Lung (tissue), 12 donors: ENCODE measurements around the gene PRKAG1. TPM values are rescaled to one million over a fixed set of nuclear protein-coding genes. Genes with fewer than 3 reads are reported as not detected.
A peak's percentile ranks its signal among the peaks of the same experiment; 100 is the strongest.

Source experiments
- ATAC-seq: fragments of 200-7000 bp; cut with Tn5 transposase; one replicate; pipeline ENCODE4 v1.9.1; 2020; ENCODE audit warnings: moderate number of reproducible peaks; ENCODE audit not compliant: insufficient read depth, low FRiP score
- DNase-seq, 3 donors: peaks; one replicate each; pipeline ENCODE4 v3.0.0-alpha.2; 2013 to 2017
- H3K27ac ChIP-seq, 2 donors: one replicate each; pipeline ENCODE4 v1.5.1; 2013; ENCODE audit warnings: mild to moderate bottlenecking in 2 of 2, moderate library complexity in 2 of 2, control low read depth in 1 of 2, inconsistent platforms in 1 of 2, low read depth in 1 of 2, low read length in 1 of 2
- H3K27me3 ChIP-seq, 3 donors: one replicate each; pipeline ENCODE4 v1.5.1; 2013; ENCODE audit warnings: low read length in 2 of 3; ENCODE audit not compliant: control insufficient read depth in 3 of 3, insufficient read depth in 3 of 3
- H3K36me3 ChIP-seq, 4 donors: one replicate each; pipeline ENCODE4 v1.5.1; 2013; ENCODE audit warnings: low read length in 4 of 4, mild to moderate bottlenecking in 1 of 4, moderate library complexity in 1 of 4; ENCODE audit not compliant: control insufficient read depth in 4 of 4, insufficient read depth in 4 of 4
- H3K4me1 ChIP-seq, 5 donors: one replicate each; pipeline ENCODE4 v1.5.1; 2013; ENCODE audit warnings: low read length in 5 of 5, mild to moderate bottlenecking in 2 of 5, moderate library complexity in 1 of 5; ENCODE audit not compliant: control insufficient read depth in 5 of 5, insufficient read depth in 5 of 5
- H3K4me3 ChIP-seq: one replicate; pipeline ENCODE4 v1.5.1; 2013; ENCODE audit warnings: mild to moderate bottlenecking, control low read depth, moderate library complexity
- H3K9ac ChIP-seq, 2 donors: one replicate each; pipeline ENCODE4 v1.5.1; 2013; ENCODE audit warnings: low read length in 2 of 2, control low read depth in 1 of 2; ENCODE audit not compliant: insufficient read depth in 1 of 2
- H3K9me3 ChIP-seq, 4 donors: one replicate each; pipeline ENCODE4 v1.5.1; 2013; ENCODE audit warnings: low read length in 3 of 4, mild to moderate bottlenecking in 1 of 4, moderate library complexity in 1 of 4; ENCODE audit not compliant: control insufficient read depth in 4 of 4, insufficient read depth in 3 of 4
- WGBS, 2 donors: extraction: QIAGEN DNeasy Blood & Tissue Kit; methylation state at CpG; one replicate each; pipeline ENCODE4 v1.1.7; 2013; 5-methylcytosine and 5-hydroxymethylcytosine counted together
- polyA plus RNA-seq, 2 donors: library from polyadenylated mRNA; stranded (reverse); fragments of 200-250 nt; gene quantifications; one replicate each; pipeline ENCODE4 v1.2.1, GENCODE V29; 2013
- total RNA-seq, 2 donors: library from RNA; depleted of rRNA in 1 of 2; stranded (reverse); fragments of >200 nt in 1 of 2; gene quantifications; one replicate each; pipeline ENCODE4 v1.2.1, GENCODE V29; 2014 to 2021
- TF ChIP-seq, protein P1 (sequence below): IDR thresholded peaks from 2 replicates; pipeline ENCODE4 v1.5.1; 2012; ENCODE audit warnings: mild to moderate bottlenecking; ENCODE audit errors: control extremely low read depth, extremely low read depth
- donor health status: control.
- donor health status: control.
- donor health status: Bipolar disorder and iron deficiency.
- donor health status: healthy.
- donor health status: DM: yes; HTN: yes; CAD: no.

Gene PRKAG1
- total and polyA plus RNA-seq, 4 donors: 33.1 to 54.5 (median 49.6) TPM

DNA sequence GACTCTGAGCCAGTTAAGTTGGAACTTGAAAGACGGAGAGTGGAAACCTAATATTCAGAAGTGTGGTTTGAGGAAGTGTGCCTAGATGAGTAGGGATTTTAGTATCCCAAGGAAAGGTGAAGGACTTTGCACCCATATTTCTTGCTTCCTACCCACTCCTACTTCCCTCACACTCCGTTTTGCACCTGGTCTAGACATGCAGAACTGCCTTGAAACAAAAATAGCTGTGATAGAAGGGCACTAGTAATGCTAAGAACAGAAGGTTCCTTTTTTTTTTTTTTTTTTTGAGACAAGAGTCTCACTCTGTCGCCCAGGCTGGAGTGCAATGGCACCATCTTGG lies 60.6 kb downstream of the PRKAG1 start:
- peaks cover 5 to 14% (median 8%) of the 10 kb centered on the region in 5 donors for H3K4me1 ChIP-seq
- H3K4me3 ChIP-seq: no peak overlapping the region
- peak overlapping the region; percentile 44 to 57 for H3K9ac ChIP-seq
- 12 to 21% methylated on average over 3 of the region's 3 CpGs for WGBS, 2 donors
- TF ChIP-seq, protein P1, sequence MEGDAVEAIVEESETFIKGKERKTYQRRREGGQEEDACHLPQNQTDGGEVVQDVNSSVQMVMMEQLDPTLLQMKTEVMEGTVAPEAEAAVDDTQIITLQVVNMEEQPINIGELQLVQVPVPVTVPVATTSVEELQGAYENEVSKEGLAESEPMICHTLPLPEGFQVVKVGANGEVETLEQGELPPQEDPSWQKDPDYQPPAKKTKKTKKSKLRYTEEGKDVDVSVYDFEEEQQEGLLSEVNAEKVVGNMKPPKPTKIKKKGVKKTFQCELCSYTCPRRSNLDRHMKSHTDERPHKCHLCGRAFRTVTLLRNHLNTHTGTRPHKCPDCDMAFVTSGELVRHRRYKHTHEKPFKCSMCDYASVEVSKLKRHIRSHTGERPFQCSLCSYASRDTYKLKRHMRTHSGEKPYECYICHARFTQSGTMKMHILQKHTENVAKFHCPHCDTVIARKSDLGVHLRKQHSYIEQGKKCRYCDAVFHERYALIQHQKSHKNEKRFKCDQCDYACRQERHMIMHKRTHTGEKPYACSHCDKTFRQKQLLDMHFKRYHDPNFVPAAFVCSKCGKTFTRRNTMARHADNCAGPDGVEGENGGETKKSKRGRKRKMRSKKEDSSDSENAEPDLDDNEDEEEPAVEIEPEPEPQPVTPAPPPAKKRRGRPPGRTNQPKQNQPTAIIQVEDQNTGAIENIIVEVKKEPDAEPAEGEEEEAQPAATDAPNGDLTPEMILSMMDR: no peak
- no peaks in the 10 kb centered on the region for H3K27me3 ChIP-seq
- ATAC-seq (no peak), DNase-seq (no peak)
- H3K9me3 ChIP-seq: no peaks in the 10 kb centered on the region
- peaks cover 0 to 5% (median 1%) of the 10 kb centered on the region in 4 donors for H3K36me3 ChIP-seq
- no peak overlapping the region for H3K27ac ChIP-seq

DNA sequence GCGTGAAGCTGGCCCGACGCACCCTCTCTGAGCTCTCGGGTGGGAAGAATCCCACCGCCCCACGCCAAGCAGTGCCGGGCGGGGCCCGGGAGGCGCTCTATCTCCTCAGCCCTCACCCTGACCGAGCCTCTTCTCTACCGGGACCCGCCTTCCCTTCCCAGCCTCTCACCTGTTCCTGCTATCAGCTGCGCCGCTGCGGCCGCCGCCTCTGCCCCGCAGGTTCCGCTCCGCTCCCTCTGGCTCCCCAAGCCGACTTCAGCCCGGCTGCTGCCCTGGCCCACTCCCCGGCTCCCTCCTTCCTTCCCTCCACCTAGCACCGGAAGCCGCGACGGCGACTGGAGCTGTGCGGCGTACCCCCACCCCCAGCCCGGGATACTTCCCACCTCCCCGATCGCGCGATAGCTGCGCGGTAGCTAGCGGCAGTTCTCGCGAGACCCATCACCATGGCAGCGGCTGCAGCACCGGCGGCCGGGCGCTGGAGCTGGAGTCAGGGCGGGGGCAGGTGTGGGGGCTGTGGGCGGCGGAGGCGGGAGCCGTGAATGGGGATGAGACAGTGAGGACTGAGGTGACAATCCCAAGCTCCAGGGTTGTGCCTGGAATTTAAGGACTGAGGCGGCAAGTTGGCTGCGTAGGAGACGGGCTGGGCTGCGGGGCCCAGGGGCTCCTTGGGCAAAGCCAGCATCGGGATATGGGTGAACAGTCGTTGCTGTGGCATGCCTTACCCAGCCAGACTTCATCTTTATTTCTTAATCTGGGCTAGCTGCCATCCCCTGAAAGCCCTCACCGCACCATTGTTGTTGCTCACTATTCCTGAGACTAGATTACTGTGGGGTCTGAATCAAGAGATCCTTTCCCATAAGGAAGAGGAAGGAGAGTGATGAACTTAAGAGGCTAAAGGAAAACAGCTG lies 61.2 kb downstream of the PRKAG1 start, which contains the start of gene ARF3:
TSS of gene ARF3 (minus strand) at position 347 of the 908 bp plus-strand sequence. CDS start 16,392 bp downstream, outside the sequence.
- Histone ChIP-seq H3K4me3 (peak within 1 kb of the TSS; percentile 92), H3K36me3 (peaks cover 0 to 9% (median 3%) of the 10 kb centered on the region in 4 donors), H3K4me1 (peaks cover 5 to 14% (median 8%) of the 10 kb centered on the region in 5 donors), H3K27ac (peak within 1 kb of the TSS; percentile 73 to 84), H3K27me3 (no peaks in the 10 kb centered on the region), H3K9ac (peak within 1 kb of the TSS; percentile 48 to 62), H3K9me3 (no peaks in the 10 kb centered on the region)
- ATAC-seq: peak; percentile 92
- WGBS, 2 donors: 1 to 2% methylated on average over 57 to 58 of the region's 58 CpGs
- peak; percentile 96 to 97 (median 96) for DNase-seq
- TF ChIP-seq, protein P1: no peak

DNA sequence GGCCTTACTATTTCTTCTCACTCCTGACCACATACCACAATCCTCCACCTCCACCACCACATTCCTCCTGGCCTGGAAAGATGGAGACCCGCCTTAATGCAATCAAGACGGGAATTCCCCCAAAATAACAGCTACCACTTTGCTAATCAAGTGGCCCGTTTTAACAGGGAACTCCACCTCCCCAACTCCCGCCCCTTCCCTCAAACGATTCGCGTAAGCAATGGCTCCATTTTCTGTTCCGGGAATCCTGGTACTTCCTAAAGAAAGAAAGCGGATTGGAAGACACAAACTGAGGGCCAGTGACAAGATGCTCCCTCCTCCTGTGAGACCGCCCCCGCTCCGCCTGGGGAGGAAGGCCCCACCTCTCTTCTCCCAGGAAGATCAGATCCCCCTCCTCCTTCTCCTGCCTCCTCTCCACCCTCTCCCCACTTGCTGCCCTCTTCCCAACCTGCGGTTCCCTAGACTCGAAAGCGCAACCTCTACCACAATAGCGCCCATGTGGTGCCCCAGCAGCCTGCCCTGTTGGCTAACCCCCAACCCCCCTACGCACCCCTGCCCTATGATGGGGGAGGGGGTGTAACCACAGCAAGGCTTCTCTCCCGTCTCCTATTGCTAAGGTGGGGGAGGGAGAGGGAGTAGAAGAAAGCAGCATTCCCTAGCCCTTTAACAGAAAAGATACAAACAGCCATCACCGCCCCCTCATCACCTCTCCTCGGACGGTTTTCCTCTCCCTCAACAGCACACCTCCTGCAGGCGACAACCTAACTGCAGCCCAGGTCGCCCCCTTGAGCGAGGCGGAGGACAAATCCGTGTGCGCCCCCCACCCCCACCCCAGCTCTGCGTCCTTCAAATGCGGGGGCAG lies 62.1 kb downstream of the PRKAG1 start:
- WGBS, 2 donors: 2% methylated on average over 29 of the region's 29 CpGs
- peak; percentile 93 to 96 (median 95) for DNase-seq

More for the DNA sequence above, 62.1 kb downstream of the PRKAG1 start:
- peaks cover 5 to 14% (median 8%) of the 10 kb centered on the region in 5 donors for H3K4me1 ChIP-seq
- TF ChIP-seq, protein P1: no peak
- H3K4me3 ChIP-seq: peak overlapping the region; percentile 92
- ATAC-seq: peak; percentile 87
- H3K27ac ChIP-seq: peak overlapping the region; percentile 73 to 84
- no peaks in the 10 kb centered on the region for H3K27me3 ChIP-seq
- H3K9ac ChIP-seq: peak overlapping the region; percentile 48 to 62
- no peaks in the 10 kb centered on the region for H3K9me3 ChIP-seq
- H3K36me3 ChIP-seq: peaks cover 0 to 9% (median 3%) of the 10 kb centered on the region in 4 donors
